Measurements from ENCODE around the gene ANKRD34C.
"Not testable (repeated sequence)": the region's sequence is repeated elsewhere in the genome, so short reads cannot be mapped to it uniquely, and the experiment has no call there.

The ANKRD34C gene

DNA sequence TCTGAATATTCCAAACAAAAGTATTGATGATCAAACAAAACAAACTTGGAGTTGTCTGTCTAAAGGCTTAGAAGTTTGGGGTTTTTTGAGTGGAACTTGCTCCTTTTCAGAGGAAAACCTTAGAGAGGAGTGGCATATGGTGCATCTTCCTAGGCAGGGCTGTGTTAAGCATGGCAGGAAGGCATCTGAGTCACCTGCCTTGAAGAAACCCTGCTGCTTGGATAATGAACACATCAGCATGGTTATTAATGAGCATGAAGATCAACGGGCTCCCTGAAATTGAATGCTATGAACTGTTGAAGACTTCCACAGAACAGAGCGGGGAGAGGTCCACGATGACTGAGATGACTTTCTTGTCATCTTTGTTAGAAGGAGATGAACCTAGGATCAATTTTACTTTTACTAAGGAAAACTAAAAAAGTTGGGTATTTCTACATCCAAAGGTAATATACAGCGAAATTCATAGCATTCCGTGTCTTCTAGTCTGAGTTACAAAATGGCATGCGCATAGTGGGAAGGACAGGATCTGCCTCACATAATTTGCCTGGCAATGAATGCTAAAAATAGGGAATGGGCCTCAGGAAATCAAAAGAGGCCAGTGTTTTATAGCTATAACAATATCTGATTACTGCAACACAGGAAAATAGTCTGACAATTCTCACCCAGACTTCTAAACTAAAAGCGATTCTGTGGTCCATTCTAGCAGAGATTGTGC lies 16.8 kb downstream of the ANKRD34C start:
- peaks cover 3% of the 10 kb centered on the region for H3K9me3 Mint-ChIP-seq
- no peak for ATAC-seq
- H3K27ac Mint-ChIP-seq: no peak overlapping the region
- no peaks in the 10 kb centered on the region for H3K4me1 Mint-ChIP-seq
- peaks cover 41% of the 10 kb centered on the region for H3K27me3 Mint-ChIP-seq
- no peak overlapping the region for H3K4me3 Mint-ChIP-seq
- no peaks in the 10 kb centered on the region for H3K36me3 Mint-ChIP-seq

DNA sequence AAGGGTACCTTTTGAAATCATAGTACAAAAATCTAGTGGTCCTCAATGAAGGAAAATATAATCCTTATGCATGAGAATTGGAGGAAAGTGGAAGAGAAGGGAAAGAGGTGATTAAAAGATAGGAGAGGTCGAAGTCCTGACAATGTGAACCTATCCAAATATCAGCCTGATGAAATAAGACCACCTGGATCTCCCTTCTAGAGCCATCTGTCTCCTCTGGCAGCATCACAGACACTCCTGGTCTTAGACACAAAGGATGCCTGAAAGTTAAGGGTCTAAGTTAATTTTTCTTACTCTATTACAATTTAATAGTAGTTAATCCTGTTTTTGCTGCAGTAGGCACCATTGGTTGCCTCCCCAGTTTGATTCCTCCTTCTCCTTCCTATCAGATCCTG lies 17.3 kb downstream of the ANKRD34C start:
- no peak overlapping the region for H3K27ac Mint-ChIP-seq
- no peak for ATAC-seq
- H3K4me3 Mint-ChIP-seq: no peak overlapping the region
- no peaks in the 10 kb centered on the region for H3K36me3 Mint-ChIP-seq
- peaks cover 41% of the 10 kb centered on the region for H3K27me3 Mint-ChIP-seq
- peaks cover 3% of the 10 kb centered on the region for H3K9me3 Mint-ChIP-seq
- no peaks in the 10 kb centered on the region for H3K4me1 Mint-ChIP-seq

DNA sequence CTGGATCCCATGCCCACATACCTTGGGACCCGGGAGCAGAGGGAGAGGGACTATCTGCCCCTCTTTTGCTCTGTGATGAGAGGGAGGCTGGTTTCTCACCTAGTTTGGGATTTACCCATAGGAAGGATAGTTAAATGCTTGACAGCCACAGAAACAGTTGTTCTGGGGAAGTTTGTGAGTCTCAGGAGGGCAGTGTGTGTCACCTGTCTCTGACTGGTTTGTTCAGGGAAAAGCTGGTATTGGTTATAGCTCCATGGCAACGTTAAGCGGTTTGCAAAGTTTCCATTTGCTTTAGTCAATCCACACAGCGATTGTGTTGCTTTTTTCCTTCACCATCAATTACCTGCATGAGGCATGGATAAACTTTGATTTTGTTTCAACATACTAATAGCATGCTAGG lies 24.7 kb downstream of the ANKRD34C start:
- Mint-ChIP-seq H3K27ac (no peak overlapping the region), H3K36me3 (no peaks in the 10 kb centered on the region), H3K4me1 (peaks cover 17% of the 10 kb centered on the region), H3K9me3 (no peaks in the 10 kb centered on the region), H3K4me3 (no peak overlapping the region), H3K27me3 (peaks cover 27% of the 10 kb centered on the region)
- ATAC-seq: peak; percentile 49

DNA sequence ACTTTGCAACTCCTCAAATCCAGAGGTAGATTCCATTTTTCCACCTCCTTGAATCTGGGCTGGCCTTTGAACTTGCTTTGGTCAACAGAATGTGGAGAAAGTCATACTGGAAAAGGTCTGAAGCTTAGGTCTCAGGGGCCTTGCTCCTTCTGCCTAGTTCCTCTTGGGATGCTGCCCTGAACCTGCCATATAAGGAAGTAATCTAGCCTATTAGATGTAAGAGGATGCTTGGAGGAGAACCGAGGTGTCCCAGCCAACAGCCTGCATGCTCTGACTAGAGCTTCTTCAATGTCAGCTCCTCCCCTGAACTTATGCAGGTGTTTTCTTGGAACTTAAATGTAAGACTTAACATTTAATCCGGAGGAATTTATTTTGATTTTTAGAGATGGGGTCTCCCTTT lies 26.4 kb downstream of the ANKRD34C start:
- peaks cover 31% of the 10 kb centered on the region for H3K4me1 Mint-ChIP-seq
- peaks cover 8% of the 10 kb centered on the region for H3K36me3 Mint-ChIP-seq
- no peak overlapping the region for H3K4me3 Mint-ChIP-seq
- H3K9me3 Mint-ChIP-seq: no peaks in the 10 kb centered on the region
- H3K27ac Mint-ChIP-seq: no peak overlapping the region
- ATAC-seq: no peak
- H3K27me3 Mint-ChIP-seq: peaks cover 24% of the 10 kb centered on the region

DNA sequence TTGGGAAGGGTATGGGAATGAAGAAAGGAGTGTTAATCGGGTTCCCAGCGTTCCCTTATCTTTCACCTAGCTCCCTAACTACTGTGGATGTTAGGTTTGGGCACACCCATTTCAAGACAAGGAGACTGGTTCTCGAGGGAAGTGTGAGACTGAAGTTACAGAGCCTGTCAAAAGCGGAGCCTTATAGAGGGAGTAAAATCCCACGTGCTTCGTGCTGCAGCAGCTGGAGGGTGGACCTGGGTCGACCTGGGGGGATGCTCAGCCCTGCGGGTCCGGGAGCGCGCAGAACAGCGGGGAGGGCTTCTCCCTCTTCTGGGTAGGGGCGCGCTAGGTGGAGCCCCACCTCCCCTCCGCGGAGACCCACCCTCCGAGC lies 28.1 kb downstream of the ANKRD34C start:
- peak; percentile 72 for ATAC-seq
- peaks cover 38% of the 10 kb centered on the region for H3K4me1 Mint-ChIP-seq
- H3K9me3 Mint-ChIP-seq: no peaks in the 10 kb centered on the region
- H3K27me3 Mint-ChIP-seq: peaks cover 7% of the 10 kb centered on the region
- H3K4me3 Mint-ChIP-seq: peak overlapping the region; percentile 79
- peaks cover 21% of the 10 kb centered on the region for H3K36me3 Mint-ChIP-seq
- H3K27ac Mint-ChIP-seq: peak overlapping the region; percentile 83

DNA sequence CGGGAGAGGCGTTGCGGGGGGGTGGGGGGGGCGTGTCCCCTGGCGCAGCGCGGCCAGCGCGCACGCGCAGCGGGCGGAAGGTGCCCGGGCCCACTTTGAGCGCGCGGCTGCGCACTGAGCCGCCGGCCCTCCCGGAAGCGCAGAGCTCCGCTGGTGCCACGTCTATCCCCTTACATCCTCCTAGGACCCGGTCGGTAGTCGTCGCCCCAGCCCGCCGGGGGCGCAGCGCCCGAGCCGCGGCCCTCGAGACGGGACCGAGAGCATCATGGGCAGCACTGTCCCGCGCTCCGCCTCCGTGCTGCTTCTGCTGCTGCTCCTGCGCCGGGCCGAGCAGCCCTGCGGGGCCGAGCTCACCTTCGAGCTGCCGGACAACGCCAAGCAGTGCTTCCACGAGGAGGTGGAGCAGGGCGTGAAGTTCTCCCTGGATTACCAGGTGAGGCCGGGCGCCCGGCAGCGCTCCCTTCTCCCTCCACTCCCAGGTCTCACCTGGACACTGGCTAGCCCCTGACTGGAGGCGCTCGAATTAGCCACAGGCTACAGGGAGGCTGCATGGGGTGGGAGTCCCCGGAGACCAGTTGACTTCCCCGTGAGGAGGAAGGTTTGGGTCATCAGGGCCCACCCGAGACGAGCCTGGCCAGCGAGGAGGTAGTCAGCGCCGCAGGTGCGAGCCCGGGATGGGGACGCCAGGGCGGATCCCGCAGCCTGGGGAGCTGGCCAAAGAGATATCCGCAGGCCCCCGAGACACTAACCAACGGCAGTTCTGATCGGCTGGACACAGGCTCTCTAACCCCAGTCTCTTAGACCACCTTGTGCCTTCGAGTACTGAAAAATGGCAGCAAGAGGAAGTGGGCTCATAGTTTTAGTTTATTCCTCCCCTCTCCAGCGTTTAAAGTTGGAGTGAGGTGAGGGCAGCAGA lies 28.7 kb downstream of the ANKRD34C start, which contains the start of gene TMED3:
TSS of gene TMED3 (plus strand) at position 128 of the 916 bp plus-strand sequence. CDS start at position 266, 138 bp downstream.
- Mint-ChIP-seq H3K9me3 (no peaks in the 10 kb centered on the region), H3K4me1 (peaks cover 38% of the 10 kb centered on the region), H3K4me3 (peak within 1 kb of the TSS; percentile 79), H3K36me3 (peaks cover 27% of the 10 kb centered on the region), H3K27me3 (peaks cover under 1% of the 10 kb centered on the region), H3K27ac (peak within 1 kb of the TSS; percentile 83)
- peak; percentile 94 for ATAC-seq

DNA sequence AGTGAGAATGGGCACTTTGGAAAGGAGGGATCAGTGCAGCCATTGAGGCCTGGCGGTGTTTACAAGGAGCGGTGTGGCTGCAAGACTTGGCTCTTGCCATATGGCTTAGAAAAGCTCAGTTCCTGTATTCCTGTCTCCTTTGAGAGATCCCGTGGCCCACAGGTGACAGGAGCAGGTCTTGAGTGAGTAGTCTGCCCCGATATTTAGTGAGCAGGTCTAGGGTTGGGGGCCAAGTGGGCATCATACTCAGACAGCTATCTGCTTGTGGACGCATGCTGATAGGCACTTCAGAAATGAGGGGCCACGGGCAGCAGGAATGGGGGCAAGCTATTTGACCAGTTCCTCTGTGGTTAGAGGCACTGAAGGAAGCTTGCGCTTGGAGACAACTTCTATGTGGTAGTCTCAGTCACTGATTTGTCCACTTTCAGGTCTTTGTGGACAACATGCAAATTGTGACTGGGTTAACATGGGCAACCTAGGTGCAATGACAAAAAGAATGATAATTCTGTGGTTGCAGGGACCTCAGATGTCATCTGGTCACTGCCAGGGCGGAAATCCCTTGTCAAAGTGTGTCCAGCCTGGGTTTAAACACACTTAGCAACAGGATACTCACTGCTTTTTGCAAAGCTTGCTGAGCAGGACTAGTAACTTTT lies 29.5 kb downstream of the ANKRD34C start:
- H3K4me1 Mint-ChIP-seq: peaks cover 38% of the 10 kb centered on the region

DNA sequence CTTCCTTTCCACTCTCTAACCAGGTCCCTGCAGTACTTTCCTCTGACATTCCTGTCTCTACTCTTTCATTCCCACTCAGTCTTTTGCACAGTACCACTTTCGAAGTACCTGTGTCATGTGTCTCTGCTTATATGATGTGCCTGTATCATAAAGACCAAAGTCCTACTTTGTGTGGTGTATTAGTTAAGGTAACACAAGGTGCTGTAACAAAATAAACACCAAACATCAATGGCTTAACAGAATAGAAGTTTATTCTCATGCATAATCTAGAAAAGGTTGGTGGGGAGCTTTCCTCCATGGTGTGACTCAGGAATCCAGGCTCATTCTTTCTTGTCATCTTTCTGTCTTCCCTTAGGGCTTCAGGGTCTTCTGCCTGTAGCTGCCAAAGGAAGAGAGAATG lies 31.7 kb downstream of the ANKRD34C start:
- Mint-ChIP-seq H3K27me3 (no peaks in the 10 kb centered on the region), H3K36me3 (peaks cover 57% of the 10 kb centered on the region), H3K9me3 (no peaks in the 10 kb centered on the region), H3K4me1 (peaks cover 37% of the 10 kb centered on the region), H3K27ac (no peak overlapping the region), H3K4me3 (no peak overlapping the region)
- ATAC-seq: no peak

More for the DNA sequence above, 29.5 kb downstream of the ANKRD34C start:
- Mint-ChIP-seq H3K36me3 (peaks cover 35% of the 10 kb centered on the region), H3K27ac (peak overlapping the region; percentile 83), H3K27me3 (no peaks in the 10 kb centered on the region), H3K9me3 (no peaks in the 10 kb centered on the region), H3K4me3 (peak overlapping the region; percentile 79)
- no peak for ATAC-seq

DNA sequence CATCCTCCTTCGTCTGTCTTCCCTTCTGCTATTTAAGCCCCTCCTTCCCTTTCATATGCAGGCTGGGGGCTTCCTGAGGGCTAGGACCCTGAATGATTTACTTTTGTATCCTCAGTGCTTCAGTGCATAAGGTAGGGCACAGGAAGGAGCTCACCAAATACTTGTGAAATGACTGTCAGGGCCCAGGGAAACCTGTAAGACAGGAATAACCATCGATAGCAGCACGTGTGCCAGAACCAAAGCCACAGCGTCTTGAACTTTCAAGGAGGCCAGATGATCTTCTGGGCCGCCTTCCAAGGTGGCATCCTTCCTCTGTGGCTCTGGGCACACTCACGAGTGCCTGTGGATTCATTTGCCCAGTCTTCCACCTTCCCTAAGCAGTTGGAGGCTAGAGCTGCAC lies 32.3 kb downstream of the ANKRD34C start:
- no peak overlapping the region for H3K4me3 Mint-ChIP-seq
- ATAC-seq: no peak
- peaks cover 63% of the 10 kb centered on the region for H3K36me3 Mint-ChIP-seq
- peaks cover 37% of the 10 kb centered on the region for H3K4me1 Mint-ChIP-seq
- no peaks in the 10 kb centered on the region for H3K27me3 Mint-ChIP-seq
- H3K27ac Mint-ChIP-seq: no peak overlapping the region
- no peaks in the 10 kb centered on the region for H3K9me3 Mint-ChIP-seq

DNA sequence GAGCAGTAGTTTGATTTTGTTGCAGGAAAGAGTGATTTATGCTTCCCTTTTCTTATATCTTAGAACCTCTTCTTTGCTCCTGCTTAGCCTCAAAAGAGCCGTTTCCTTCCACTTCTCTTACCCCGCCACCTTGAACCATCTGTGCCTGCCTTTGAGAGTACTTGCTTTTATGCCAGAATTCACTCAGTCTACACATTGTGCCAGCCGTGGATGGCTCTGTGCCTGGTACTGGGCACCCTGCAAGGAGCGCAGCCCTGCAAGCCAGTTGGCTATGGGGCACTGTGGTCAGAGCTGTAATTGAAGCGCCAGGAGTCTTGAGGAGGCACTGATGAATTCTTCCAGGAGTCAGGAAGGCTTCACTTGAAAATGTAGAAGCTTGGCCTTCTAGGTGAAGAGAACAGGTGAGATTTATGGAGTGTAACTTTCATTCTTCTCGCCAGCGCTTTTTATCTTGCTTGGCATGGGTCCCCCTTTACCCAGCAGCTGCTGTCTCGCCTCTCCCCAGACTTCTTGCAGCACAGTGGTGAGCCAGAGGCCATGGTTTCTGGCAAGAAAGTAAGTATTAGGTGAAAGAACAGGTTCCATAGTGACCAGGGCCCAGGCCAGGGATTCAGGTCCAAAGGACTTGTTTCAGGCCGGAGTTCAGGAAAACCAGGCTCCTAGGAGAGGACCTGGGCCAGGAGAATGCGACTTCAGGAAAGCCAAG lies 33.3 kb downstream of the ANKRD34C start:
- peaks cover 37% of the 10 kb centered on the region for H3K4me1 Mint-ChIP-seq
- no peaks in the 10 kb centered on the region for H3K9me3 Mint-ChIP-seq
- H3K27ac Mint-ChIP-seq: no peak overlapping the region
- ATAC-seq: no peak
- peaks cover 68% of the 10 kb centered on the region for H3K36me3 Mint-ChIP-seq
- H3K27me3 Mint-ChIP-seq: no peaks in the 10 kb centered on the region
- H3K4me3 Mint-ChIP-seq: no peak overlapping the region

DNA sequence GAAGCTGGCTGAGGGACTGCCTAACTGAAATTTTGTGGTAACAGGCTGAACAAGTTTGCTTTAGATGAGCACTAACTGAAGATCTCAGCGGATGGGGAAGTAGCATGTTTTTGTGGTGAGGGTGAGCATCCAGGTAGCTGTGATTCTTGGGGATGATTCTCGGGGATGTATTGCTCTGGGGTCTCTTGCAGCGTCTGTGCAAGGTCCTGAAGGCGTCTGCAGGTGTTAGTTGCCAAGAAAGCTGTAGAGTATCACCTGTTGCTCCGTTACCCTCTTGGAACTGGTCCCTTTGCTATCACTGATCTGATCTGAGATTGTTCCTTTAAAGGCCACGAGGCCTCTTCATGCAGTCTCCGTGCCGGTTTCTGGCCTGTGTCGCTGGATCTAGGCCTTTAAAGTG lies 34.3 kb downstream of the ANKRD34C start:
- ATAC-seq: no peak
- Mint-ChIP-seq H3K27me3 (no peaks in the 10 kb centered on the region), H3K27ac (no peak overlapping the region), H3K9me3 (no peaks in the 10 kb centered on the region), H3K4me3 (no peak overlapping the region), H3K36me3 (peaks cover 79% of the 10 kb centered on the region), H3K4me1 (peaks cover 32% of the 10 kb centered on the region)

DNA sequence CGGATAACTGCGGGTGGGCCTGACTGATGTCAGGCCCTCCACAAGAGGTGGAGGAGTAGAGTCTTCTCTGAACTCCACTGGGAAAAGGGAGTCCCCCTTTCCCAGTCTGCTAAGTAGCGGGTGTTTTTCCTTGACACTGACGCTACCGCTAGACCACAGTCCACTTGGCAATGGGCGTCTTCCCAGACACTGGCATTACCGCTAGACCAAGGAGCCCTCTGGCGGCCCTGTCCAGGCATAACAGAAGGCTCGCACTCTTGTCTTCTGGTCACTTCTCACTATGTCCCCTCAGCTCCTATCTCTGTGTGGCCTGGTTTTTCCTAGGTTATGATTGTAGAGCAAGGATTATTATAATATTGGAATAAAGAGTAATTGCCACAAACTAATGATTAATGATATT lies 37.5 kb downstream of the ANKRD34C start:
- not testable (repeated sequence) for H3K9me3 Mint-ChIP-seq, H3K4me3 Mint-ChIP-seq, ATAC-seq, H3K4me1 Mint-ChIP-seq, H3K27ac Mint-ChIP-seq, H3K27me3 Mint-ChIP-seq
- peaks cover 86% of the 10 kb centered on the region for H3K36me3 Mint-ChIP-seq

DNA sequence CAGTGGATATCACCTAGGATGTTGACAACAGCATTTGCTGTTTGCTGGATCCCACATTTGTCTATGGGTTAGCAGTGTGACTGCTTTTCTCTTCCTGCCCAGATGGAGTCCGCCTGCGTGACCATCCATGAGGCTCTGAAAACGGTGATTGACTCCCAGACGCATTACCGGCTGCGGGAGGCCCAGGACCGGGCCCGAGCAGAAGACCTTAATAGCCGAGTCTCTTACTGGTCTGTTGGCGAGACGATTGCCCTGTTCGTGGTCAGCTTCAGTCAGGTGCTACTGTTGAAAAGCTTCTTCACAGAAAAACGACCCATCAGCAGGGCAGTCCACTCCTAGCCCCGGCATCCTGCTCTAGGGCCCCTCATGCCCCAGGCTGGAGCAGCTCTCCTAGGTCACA lies 39.4 kb downstream of the ANKRD34C start:
- Mint-ChIP-seq H3K27me3 (no peaks in the 10 kb centered on the region), H3K36me3 (peaks cover 84% of the 10 kb centered on the region), H3K4me3 (no peak overlapping the region), H3K4me1 (peaks cover 8% of the 10 kb centered on the region), H3K9me3 (no peaks in the 10 kb centered on the region), H3K27ac (no peak overlapping the region)
- no peak for ATAC-seq

DNA sequence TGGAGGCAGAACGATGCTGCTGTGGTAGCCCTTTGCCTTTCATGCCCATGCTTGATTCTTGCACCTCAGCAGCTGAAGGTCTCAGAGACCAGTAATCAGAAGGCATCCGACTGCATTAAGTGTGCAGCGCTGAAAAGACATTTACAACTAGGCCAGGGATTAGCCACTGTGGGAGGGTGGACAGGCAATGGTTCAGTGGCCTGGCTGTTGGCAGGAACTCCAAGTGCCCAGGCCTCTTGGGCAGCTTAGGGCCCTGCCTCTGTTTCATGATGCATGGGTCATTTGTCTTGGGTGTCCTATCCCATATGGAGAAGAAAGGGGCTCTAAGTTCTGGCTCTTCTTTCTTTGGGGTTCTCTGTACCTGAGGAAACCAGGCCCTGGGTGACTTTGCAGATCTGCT lies 39.8 kb downstream of the ANKRD34C start:
- H3K27ac Mint-ChIP-seq: no peak overlapping the region
- H3K4me1 Mint-ChIP-seq: peaks cover 8% of the 10 kb centered on the region
- H3K36me3 Mint-ChIP-seq: peaks cover 82% of the 10 kb centered on the region
- H3K9me3 Mint-ChIP-seq: no peaks in the 10 kb centered on the region
- H3K27me3 Mint-ChIP-seq: no peaks in the 10 kb centered on the region
- H3K4me3 Mint-ChIP-seq: no peak overlapping the region
- no peak for ATAC-seq

DNA sequence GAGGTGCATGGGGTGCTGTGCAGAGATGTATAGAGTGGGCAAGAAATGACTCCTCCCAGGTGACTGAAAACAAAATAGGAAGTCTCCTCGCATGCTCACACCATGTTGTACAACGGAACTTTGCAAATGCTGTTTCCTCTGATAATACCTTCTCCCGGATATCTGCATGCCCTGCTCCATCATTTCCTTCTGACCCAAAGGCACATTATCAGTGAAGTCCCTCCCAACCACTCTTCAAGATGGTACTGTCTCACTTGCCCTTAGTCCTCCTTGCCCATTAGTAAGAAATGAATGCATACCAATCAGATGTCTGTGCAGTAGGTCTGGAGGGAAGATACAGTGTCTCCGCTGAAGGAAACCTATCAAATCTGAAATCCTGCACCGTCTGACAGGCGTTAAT lies 40.4 kb downstream of the ANKRD34C start:
- no peak for ATAC-seq
- no peaks in the 10 kb centered on the region for H3K9me3 Mint-ChIP-seq
- peaks cover 82% of the 10 kb centered on the region for H3K36me3 Mint-ChIP-seq
- no peak overlapping the region for H3K27ac Mint-ChIP-seq
- no peak overlapping the region for H3K4me3 Mint-ChIP-seq
- H3K4me1 Mint-ChIP-seq: peaks cover 3% of the 10 kb centered on the region
- H3K27me3 Mint-ChIP-seq: no peaks in the 10 kb centered on the region

All from stimulated activated memory B cell treated with anti-CD40 and anti-IgM and Interleukin-4, amounts not matched to agents 10 μg/mL and 1 μg/mL and 100 μg/mL, for 72 hours (primary cell).